Skin of body (tissue), 2 donors: Measurements from ENCODE around the gene ALG3. TPM values are rescaled to one million over a fixed set of nuclear protein-coding genes. Genes with fewer than 3 reads are reported as not detected.

ENCODE experiments used
- DNase-seq: peaks from one replicate; lab custom pipeline; 2025; lab: John Stamatoyannopoulos, UW
- total RNA-seq: library from RNA; depleted of rRNA; stranded (reverse); fragments of >200 nt; gene quantifications from one replicate; pipeline ENCODE4 v1.2.3, GENCODE V29; 2014

The ALG3 gene
- total RNA-seq, 1 donor from 2014 or later: 13.8 TPM

DNA sequence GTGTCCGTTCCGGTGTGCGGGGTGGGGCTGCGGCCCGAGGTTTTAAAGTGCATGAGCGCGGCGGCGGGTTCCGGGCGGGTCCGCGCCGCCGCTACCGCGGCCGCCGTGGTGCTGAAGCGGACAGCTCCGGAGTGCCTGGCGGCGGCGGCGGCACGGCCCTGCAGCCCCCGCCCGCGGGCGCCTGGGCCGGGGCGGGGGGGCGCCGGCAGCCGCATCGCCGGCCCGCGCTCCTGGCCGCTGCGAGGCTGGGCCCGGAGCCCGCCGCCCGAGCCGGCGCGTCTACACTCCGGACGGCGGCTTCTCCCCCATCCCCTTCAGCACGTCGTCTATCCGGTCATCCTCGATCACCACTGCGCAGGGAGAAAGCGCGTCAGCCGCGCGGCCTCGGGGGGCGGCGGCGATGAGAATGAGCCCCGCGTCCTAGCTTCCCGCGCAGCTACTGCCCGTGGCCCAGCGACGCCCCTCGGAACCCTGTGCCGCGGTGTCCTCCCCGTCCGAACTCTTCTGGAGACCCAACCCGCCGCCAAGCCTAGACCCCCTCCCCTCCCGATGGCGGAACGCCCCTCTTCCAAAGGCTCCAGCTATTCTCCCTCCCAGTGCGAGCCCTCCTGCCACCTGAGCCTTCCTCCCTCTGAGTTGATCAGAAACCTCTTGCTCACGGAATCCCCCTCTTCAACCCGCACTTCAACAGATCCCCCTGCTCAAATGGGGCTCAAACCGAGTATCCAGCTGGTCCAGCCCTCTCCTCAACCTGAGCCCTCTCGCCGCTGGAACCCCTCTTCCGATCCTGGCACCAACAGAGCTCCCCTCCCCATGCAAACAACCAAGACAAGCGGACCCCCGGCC is 11.3 kb upstream of the ALG3 start:
- no peak for DNase-seq

DNA sequence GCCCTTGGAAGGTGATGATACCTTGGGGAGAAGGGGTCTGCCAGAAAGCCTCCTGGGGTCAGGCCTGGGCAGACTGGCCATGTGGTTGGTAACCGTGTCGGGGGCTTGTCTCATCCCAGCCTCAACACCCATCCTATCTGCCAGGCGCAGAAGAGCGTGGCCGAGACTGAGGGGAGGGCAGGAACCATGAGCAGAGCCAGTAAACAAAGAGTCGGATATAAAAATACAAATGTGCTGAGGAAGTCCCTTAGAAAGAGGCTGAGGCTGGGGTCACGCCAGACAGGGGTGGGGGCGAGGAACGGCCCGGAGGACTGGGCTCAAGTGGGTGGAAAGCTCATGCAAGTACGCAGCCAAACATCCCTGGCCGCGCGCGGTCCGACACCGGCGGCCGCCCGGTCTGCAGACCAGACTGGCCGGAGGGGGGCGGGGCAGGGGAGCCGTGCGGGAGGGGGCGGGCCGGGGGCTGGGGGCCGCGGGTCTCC is 10.7 kb upstream of the ALG3 start:
- DNase-seq: no peak

DNA sequence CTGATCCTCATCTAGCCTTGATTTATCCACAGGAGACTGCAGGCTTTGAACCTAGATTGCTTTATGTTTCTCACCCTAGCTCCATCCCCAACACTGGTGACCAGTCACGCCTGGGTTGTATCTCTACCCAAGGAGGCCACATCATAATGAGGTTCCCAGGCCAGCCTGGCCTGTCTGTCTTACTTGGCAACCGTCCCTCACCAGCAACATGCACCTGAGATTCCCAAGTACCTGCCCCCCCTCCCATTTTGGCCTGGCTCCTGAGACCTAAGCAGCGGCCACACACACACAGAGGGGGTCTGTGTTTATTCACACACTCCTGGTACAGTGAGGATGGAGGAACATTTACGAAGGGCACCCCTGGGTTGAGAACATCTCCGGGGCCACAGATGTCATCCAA is 10.2 kb upstream of the ALG3 start:
- DNase-seq: no peak

DNA sequence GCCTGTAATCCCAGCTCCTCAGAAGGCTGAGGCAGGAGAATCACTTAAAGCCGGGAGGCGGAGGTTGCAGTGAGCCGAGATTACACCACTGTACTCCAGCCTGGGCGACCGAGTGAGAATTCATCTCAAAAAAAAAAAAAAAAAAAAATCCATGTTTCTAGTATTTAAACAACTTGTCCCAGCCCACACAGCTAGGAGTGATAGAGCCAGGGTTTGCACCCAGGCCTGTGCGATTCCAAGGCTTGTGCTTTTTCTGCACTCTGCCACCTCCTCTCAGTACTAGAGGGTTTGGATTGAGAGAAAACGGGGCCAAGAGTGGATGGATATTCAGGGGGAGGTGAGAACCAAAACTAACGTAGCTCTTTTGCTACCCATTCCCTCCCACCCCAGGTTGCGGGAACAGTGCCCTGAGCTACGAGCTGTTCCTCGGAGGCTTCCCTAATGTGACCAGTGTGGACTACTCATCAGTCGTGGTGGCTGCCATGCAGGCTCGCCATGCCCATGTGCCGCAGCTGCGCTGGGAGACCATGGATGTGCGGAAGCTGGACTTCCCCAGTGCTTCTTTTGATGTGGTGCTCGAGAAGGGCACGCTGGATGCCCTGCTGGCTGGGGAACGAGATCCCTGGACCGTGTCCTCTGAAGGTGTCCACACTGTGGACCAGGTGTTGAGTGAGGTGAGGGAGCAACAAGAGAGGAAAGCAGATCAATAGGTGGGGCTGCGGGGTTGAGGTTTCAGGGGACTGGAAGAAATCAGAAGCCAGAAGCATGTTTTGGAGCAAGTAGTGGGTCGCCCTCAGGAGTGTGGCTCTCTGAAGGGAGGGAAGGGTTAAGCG is 8.5 kb upstream of the ALG3 start:
- no peak for DNase-seq

DNA sequence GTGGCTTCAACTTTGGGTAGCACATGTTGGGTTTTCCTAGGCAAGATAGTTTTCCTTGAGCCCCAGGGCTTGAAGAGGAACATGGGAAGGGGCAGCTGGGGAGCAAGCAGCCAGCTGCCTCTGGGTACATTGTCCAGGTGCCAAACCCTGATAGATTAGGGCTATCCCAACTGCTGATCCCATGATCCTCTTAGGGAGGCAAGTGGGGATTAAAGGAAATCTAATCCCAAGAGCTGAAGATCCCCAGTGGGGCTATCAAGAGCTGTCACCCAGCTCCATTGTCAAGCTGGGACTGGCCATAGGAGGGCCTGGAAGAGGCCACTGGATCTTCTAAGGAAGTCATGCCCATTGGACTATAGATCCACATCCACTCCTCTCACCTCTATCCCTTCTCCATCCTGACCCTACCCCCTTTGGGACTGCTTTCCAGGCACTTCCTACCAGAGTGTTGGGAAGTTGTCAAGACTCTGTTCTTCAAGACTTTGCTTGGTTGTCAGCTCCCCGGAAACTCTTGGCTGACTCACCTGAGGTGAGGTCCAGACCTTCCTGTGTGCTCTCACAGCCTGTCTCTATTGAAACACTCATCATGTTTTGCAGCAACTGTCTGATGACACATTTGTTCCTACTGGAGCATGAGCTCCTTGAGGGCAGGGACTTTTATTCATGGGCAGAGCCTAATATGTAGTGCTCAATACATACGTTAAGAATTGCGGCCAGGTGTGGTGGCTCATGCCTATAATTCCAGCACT is 6.7 kb upstream of the ALG3 start:
- DNase-seq: no peak

DNA sequence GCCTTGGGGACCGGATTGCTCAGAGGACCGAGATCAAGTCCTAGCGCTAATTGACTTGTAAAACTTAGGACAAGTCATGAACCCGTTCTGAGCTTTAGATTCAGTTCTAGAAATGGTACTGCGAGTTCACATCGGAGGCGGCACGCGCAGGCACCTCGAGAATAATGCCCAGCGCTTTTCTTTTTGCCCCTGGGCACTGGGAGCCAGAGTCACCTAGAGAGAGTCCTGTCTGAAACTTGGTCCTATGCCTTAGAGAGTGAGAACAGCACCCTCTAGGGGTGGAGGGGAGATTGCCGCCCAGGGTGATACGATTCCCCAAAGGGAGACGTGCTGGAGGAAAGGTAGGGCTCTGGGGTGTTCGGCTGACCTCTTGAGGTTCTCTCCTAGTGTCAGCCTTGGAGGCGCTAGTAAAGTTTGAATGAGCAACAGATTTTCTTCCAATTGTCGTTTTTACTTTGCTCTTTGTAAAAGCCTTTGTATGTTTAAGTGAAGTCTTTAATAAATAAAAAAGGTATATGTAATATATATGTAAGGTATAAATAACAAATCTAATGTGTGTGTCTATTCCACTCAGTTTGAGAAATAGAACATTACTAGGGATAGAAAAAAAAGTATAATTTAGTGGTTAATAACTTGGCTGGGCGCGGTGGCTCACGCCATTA is 1.5 kb upstream of the ALG3 start:
- DNase-seq: peak; percentile 46

DNA sequence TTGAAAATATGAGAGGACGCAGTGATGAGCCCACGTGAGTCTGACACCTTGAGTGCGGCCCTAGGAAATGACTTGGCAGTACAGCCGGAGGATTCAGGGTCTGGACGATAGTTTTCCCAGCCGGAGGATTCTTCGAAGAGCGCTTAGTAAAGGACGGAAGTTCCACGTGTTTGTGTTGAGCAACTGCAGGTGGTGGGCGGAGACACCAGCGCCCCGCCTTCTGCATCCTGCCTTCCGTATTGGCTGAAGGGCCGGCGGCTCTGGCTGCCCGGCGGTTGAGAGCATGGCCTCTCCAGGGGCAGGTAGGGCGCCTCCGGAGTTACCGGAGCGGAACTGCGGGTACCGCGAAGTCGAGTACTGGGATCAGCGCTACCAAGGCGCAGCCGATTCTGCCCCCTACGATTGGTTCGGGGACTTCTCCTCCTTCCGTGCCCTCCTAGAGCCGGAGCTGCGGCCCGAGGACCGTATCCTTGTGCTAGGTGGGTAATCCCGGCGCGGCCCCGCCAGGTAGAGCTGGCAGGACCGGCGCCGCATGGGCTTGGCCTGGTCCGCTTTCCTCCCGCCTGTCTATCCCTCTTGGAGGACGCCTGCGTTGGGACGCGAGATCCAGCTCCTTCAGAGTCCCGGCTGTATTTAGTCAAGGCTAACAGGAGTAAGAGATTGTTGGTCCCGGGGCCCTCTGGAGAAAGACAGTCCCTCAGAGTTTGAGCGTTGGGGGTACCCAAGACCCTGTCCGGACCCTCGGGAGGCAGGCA is 827 bp upstream of the ALG3 start, which contains the start of gene EEF1AKMT4:
Gene EEF1AKMT4 (plus strand): TSS at position 261 of the 755 bp plus-strand sequence. CDS start 23 bp downstream, at position 284.
- peak; percentile 94 for DNase-seq

DNA sequence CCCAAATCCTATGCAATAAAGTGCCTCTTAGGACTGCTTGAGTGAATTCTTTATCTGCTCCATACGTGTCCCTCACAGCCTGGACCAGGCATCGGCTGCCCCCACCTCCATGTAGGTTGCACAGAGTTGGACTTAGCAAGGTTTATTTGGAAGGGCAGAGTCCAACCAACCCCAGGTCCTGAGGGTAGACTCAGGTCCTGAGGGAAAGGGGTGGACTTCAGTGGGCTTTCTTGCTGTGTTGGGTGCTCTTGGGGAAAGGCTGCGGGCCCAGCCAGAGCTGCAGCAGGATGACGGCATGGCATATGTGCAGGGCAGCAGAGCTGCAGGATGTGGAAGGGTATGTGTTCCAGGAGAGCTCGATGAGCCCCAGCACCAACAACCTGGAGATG is 6.5 kb downstream of the ALG3 start:
- DNase-seq: no peak

DNA sequence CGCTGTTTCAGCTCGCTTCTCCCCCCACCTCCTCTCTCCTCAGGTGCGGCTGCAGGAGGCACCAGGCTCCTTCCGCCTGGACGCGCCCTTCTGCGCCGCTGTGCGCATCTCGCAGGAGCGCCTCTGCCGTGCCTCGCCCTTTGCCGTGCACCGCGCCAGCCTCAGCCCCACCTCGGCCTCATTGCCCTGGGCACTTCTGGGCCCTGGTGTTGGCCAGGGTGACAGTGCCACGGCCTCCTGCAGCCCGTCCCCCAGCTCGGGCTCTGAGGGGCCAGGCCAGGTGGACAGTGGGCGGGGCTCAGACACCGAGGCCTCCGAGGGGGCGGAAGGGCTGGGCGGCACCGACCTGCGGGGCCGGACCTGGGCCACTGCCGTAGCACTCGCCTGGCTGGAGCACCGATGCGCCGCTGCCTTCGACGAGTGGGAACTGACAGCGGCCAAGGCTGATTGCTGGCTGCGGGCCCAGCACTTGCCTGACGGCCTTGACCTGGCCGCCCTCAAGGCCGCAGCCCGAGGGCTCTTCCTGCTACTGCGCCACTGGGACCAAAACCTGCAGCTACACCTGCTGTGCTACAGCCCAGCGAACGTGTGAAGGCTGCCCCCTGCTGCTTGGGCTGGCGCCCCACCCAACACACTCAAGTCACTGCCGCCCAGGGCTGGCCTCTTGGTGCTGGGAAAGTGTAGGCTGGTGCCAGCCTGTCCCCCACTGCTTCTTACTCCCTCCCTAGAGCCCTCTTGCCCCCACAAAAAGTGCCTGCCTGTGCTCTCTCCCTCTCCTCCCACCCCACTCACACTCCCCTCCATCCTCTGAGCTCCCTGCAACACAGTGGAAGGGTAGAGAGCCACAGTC is 7.1 kb downstream of the ALG3 start:
- DNase-seq: no peak

DNA sequence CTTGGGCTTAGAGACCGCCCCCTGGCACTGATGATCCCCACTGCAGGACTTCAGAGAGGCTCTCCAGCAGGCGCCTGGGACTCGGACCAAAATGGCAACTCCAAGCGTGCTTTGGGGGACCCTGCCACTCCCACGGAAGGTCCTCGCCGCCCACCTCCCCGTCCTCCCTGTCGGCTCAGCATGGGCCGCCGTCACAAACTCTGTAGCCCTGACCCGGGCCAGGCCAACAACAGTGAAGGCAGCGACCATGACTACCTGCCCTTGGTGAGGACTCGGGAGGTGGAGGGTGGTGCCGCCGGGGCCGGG is 7.7 kb downstream of the ALG3 start:
- no peak for DNase-seq

DNA sequence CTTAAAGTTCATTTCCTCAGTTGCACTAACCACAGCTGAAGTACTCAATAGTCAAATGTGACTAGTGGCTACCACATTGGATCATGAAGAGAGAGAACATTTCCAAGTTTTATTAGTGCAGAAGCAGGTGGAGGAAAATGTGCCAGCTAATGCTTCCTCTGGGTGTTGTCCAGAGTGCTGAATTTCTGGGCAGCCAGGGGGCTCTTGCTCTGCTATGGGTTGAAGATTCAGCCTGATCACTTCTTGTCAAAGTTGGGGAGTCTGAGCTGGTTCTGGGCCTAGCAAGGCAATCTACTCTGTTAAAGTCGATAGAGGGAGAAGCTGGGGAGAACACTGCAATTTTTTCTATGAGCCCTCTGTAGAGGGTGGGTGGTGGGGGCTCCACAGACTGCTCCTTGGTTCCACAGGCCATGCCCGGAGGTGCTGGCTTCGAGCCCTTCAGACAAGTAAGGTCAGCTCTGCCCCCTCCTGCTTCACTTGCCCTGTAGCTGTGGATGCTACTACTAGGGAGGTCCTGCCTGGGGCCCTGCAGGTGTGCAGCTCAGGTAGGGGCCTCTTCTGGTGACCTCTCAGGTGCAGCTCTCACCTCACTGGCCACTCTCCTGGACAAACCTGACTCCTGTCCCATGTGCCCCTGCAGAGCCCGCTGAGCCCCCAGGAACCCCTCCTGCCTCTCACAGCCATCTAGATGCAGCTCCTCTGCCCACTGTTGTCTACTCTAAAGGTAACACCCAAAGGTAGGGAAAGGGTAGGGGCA is 8.2 kb downstream of the ALG3 start:
- no peak for DNase-seq

DNA sequence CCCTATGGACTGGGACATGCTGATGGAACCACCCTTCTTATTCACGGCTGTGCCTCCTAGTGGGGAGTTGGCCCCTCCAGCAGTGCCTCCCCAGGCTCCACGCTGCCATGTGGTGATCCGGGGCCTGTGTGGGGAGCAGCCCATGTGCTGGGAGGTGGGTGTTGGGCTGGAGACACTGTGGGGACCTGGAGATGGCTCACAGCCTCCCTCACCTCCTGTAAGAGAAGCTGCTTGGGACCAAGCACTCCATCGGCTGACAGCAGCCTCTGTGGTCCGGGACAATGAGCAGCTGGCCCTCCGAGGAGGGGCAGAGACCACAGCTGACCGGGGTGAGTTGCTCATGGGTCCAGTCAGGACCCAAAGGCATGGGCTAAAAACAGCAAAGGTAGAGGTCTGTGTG is 9.1 kb downstream of the ALG3 start:
- no peak for DNase-seq

DNA sequence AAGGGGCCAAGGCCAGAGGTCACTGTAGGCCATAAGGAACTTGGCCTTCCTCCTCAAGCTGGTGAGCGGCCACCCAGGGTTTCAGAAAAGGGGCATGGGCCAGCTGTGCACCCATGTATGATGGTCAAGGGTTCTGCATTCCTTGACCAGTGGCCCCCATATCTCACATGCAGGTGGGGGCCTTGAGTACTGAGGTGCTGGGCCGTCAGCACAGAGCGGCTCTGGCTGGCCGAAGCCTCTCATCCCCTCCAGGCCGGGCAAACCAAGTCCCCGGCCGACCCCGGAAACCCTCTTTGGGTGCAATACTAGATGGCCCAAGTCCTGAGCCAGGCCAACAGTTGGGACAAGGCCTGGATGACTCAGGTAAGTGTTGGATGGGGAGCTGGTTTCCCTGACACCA is 9.5 kb downstream of the ALG3 start:
- DNase-seq: no peak

DNA sequence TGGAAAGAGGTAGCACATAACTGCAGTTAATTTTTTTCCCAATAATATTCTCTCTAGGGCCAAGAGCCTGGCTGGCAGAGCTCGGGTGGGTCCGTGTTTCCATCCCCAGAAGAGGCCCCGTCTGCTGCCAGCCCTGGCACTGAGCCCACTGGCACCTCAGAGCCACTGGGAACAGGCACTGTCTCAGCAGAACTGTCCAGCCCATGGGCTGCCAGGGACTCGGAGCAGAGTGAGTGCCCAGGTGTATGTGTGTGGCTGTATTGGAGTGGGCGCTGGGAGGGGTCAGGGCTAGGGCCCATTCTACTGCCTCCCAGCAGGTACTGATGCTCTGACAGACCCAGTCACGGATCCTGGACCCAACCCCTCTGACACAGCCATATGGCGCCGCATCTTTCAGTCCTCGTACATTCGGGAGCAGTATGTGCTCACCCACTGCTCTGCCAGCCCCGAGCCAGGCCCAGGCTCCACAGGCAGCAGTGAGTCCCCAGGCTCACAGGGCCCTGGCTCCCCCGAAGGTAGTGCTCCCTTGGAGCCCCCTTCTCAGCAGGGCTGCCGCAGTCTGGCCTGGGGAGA is 10.4 kb downstream of the ALG3 start:
- DNase-seq: no peak

DNA sequence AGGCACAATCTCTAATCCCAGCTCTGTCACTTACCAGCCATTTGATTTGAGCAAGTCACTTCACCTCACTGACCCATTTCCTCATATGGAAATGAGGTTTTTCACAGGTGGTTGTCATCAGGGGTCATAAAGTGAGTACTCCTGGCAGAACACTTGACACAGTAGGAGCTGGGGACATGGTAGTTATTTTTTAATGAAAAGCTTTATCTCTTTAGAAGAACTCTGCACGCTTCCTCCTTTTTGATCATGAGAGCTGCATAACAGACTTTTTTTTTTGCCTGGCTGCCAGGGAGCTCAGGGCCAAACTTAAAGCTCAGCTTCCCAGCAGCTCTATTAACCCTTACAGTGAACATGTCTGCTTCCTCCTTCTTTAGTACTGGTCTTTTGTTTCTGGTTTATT is 11.0 kb downstream of the ALG3 start:
- DNase-seq: no peak

DNA sequence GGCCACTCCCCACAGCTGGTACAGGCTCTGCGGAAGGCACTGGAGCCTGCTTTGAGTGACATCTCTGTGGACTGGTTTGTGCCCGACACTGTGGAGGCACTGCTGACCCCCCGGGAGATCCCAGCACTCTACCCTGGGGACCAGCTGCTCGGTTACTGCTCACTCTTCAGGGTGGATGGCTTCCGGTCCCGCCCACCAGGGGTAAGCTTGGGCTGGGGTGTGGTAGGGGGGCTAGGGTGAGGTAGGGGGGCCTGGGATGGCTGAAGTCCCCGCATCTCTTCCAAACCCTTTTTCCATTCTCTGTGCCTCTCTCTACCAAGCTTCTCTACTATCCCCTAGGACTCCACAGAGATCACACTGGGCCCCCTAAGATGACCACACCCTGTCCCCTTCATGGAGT is 11.6 kb downstream of the ALG3 start:
- DNase-seq: no peak

DNA sequence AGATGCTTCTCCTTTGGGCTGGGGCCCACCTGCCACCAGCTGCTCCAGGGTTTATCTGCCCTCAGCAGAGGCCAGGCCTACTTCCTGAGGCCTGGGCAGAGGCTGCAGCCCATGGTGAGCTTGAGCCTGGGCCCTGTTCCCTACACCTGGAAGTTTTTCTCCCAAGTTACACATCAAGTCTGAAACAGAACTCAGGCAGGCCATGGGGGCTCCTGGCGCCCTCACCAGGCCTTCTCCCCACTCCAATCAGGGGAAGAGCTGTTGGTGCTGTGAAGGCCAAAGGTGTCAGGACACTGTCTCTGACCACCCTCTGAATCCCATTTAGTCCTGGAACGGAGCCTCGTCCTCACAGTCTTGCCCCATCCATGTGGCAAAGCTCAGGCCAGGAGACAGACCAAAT is 12.1 kb downstream of the ALG3 start:
- no peak for DNase-seq

DNA sequence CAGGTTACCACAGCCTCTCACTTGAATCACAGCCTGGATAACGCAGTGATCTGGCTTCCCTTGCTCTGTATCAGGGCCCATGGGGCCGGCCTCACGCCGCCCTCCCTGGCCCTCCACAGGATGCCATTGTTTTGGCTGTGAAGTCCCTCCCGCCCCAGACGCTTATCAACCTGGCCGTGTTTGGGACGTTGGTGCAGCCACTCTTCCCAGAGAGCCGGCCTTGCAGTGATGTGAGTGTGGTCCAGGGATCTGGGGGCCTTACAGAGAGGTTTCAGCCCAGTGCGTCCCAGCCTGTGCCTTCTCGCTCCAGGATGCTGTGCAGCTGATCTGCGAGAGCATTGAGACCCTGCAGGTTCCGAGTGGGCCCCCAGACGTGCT is 12.7 kb downstream of the ALG3 start:
- DNase-seq: no peak
